HAP-1 (cell line): ENCODE results near the gene EVI5L.
"Not testable (repeated sequence)": the region's sequence is repeated elsewhere in the genome, so short reads cannot be mapped to it uniquely, and the experiment has no call there.

Source experiments
- DNase-seq, 2 experiments: peaks; one replicate each; pipeline ENCODE4 v3.0.0-alpha.2; 2016 to 2020; ENCODE audit warnings: low spot score in 2 of 2
- H3K27me3 ChIP-seq: fragments of 250-450 bp; sonication (Bioruptor Pico); 2 replicates; pipeline ENCODE4 v1.5.1; 2020; ENCODE audit warnings: low read depth, mild to moderate bottlenecking, moderate library complexity
- H3K36me3 ChIP-seq: fragments of 250-450 bp; sonication (Bioruptor Pico); replicated peaks from 2 replicates; pipeline ENCODE4 v1.5.1; 2020; ENCODE audit warnings: mild to moderate bottlenecking
- H3K4me1 ChIP-seq: fragments of 250-450 bp; sonication (Bioruptor Pico); 2 replicates; pipeline ENCODE4 v1.5.1; 2020; ENCODE audit warnings: mild to moderate bottlenecking
- H3K4me3 ChIP-seq: fragments of 250-450 bp; sonication (Bioruptor Pico); 2 replicates; pipeline ENCODE4 v1.5.1; 2020; ENCODE audit warnings: mild to moderate bottlenecking, moderate library complexity
- H3K9me3 ChIP-seq: fragments of 250-450 bp; sonication (Bioruptor Pico); 2 replicates; pipeline ENCODE4 v1.5.1; 2020; ENCODE audit warnings: mild to moderate bottlenecking, moderate library complexity
- in situ Hi-C: fragments of 300-500 bp; cut with MboI; formaldehyde crosslinking; loops from 3 replicates; pipeline ENCODE4 v1.14.3; 2020; ENCODE audit warnings: low sequenced_read_pairs, inconsistent platforms, mixed read lengths

EVI5L gene

DNA sequence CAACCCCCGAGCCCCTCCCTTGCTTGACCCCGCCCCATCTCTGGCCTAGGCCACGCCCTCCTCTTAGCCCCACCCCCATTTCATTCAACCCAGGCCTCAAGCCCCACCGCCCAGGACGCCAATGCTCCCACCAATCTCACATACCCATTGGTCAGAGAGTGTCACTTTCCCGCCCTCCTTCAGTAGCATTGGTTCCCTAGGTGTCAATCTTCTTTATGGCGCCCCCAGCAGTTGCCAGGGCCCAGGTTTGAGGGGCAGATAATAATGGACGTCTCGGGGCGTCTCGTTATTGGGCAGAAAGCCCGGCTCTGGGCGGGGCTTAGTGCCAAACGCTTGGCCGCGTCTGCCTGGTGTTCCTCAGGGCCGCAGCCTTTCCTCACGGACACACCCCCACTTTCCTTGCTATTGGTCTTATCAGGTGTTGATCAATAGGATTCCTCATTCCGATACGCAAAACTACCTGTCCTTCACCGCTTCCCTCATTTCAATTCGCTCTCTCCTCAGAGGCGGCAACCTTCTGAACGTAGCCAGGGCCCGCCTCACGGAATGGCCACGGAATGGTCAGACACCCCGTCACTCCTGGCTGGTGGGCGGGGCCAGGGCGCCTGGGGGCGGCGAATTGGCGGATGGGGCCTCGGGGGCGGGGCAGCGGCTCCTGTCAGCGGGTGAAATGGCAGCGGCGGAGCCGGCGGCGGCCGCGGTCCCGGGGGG lies at the start of gene EVI5L:
Gene EVI5L, plus strand, starts transcription at position 658 of the 711 bp plus-strand sequence. CDS start 16,325 bp downstream, outside the sequence.
- Histone ChIP-seq H3K4me1 (peaks cover 4% of the 10 kb centered on the region; the same call in 1 of the 2 replicates), H3K4me3 (peak within 1 kb of the TSS; percentile 40), H3K36me3 (no peaks in the 10 kb centered on the region), H3K27me3 (no peaks in the 10 kb centered on the region), H3K9me3 (no peaks in the 10 kb centered on the region)
- peak; percentile 99 to 100 for DNase-seq
- in situ Hi-C loops = no loop called here

DNA sequence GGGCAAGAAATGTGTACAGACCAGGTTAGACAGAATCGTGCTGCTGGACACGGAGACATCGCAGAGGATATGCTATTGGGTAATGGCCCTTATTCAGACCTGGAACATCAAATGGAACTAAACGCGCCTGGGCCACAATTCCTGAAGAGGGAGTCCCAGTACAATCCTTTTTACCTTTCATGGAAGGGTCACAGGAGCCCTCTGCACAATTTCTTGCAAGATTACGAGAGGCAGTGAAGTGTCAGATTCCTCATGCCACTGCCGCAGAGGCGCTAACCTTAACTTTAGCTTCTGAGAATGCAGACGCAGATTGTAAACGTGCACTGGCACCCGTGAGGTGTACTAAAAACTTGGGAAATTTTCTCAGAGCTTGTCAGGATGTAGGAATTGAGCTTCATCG lies 48.9 kb upstream of the EVI5L start:
- in situ Hi-C loops = no loop called here
- peaks cover 2% of the 10 kb centered on the region; the same call in 1 of the 2 replicates for H3K9me3 ChIP-seq
- no peak for DNase-seq
- H3K36me3 ChIP-seq = no peaks in the 10 kb centered on the region
- no peak overlapping the region for H3K4me3 ChIP-seq
- peaks cover 49% of the 10 kb centered on the region for H3K27me3 ChIP-seq
- no peaks in the 10 kb centered on the region for H3K4me1 ChIP-seq

DNA sequence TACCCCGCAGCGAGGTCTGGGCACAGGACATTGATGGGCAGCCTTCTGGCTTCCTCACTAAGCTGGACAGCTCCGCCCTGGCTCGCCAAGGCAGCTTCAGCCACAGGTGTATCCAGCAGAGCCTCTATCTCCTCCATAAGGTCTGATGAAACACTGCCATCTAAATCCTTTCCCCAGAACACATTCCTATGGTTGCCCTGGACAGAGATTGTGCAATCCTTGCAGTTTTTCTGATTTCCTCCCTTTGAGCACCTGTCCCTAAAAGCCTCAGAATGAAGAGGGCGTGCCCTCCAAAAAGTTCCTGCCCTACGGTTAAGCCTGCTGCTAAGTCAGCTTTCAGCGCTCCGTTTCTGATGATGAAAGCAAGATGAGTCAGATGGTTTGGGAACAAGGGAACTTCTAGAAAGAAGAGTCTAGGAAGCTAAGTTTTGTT lies 46.0 kb upstream of the EVI5L start:
- H3K36me3 ChIP-seq = no peaks in the 10 kb centered on the region
- peaks cover 43% of the 10 kb centered on the region for H3K27me3 ChIP-seq
- peaks cover 2% of the 10 kb centered on the region; the same call in 1 of the 2 replicates for H3K9me3 ChIP-seq
- in situ Hi-C loops = no loop called here
- no peaks in the 10 kb centered on the region for H3K4me1 ChIP-seq
- no peak overlapping the region for H3K4me3 ChIP-seq
- DNase-seq = no peak

DNA sequence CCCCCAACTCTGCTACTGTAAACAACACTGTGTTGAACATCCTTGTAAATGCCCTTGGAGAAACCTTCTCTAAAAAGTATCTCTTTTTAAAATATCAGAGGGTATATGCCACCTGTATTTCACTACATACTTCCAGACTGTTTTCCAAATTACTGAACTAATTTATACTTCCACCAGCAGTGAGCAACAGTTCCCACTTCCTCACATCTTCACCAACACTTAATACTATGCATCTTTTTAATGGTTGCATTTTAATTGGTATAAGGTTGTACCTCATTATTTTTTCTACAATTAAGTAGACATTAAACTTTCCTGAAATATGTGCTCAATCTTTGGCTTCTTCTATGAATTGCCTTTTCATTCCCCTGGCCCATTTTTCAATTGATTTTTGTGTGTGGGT lies 45.2 kb upstream of the EVI5L start:
- Histone ChIP-seq H3K36me3 (no peaks in the 10 kb centered on the region), H3K9me3 (peaks cover 2% of the 10 kb centered on the region; the same call in 1 of the 2 replicates), H3K4me3 (no peak overlapping the region), H3K27me3 (peaks cover 41% of the 10 kb centered on the region), H3K4me1 (no peaks in the 10 kb centered on the region)
- no peak for DNase-seq
- in situ Hi-C loops = no loop called here

DNA sequence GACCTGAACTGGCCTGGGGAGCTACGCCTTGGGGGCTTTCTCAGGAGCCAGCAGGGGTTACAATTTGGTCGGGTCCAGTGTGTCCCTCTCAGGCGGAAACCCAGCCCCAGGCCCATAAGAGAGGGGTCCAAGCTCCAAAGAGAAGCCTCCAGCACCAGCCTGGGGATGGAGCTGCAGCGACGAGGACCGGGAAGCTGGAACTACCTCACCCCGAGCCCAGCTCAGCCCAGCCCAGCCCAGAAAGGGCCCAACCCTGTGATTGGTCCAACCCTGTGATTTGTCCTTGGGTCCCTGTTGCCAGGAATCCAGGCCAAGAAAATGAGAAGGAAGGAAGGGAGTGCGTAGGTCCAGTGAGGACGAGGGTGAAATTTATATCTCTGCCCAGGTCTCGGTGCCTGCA lies 42.9 kb upstream of the EVI5L start:
- Histone ChIP-seq H3K9me3 (peaks cover 2% of the 10 kb centered on the region; the same call in 1 of the 2 replicates), H3K4me1 (no peaks in the 10 kb centered on the region), H3K27me3 (peaks cover 21% of the 10 kb centered on the region), H3K4me3 (no peak overlapping the region), H3K36me3 (no peaks in the 10 kb centered on the region)
- DNase-seq = no peak
- in situ Hi-C loops = no loop called here

DNA sequence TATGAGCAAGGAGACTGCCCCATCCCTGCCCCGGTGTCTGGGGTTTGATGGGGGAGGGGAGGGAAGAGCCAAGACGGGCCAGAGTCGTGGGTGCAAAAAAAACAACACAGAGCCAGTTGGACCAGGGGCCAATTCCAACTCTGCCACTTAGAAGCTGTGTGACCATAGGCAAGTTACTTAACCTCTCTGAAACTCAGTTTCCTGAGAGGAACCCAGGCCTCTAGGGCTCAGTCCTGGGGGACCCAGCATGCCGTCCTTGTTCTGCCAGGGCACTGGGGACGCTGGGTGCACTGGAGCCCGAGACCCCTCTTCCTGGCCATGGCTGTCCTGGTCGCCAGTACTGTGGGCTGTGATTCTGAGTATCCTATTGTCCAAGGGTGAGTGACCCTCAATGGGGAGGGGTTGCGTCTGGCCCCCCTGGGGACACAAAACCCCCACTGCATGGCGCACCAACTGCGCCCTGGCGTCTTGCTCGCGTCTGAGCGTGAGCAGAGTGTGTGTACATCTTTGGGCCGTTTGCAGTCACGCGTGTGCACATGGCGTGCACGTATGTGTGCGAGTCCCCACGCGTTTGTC lies 42.3 kb upstream of the EVI5L start:
- DNase-seq = no peak
- Histone ChIP-seq H3K4me3 (no peak overlapping the region), H3K9me3 (peaks cover 2% of the 10 kb centered on the region; the same call in 1 of the 2 replicates), H3K27me3 (peaks cover 16% of the 10 kb centered on the region), H3K36me3 (no peaks in the 10 kb centered on the region), H3K4me1 (no peaks in the 10 kb centered on the region)
- in situ Hi-C loops = no loop called here

DNA sequence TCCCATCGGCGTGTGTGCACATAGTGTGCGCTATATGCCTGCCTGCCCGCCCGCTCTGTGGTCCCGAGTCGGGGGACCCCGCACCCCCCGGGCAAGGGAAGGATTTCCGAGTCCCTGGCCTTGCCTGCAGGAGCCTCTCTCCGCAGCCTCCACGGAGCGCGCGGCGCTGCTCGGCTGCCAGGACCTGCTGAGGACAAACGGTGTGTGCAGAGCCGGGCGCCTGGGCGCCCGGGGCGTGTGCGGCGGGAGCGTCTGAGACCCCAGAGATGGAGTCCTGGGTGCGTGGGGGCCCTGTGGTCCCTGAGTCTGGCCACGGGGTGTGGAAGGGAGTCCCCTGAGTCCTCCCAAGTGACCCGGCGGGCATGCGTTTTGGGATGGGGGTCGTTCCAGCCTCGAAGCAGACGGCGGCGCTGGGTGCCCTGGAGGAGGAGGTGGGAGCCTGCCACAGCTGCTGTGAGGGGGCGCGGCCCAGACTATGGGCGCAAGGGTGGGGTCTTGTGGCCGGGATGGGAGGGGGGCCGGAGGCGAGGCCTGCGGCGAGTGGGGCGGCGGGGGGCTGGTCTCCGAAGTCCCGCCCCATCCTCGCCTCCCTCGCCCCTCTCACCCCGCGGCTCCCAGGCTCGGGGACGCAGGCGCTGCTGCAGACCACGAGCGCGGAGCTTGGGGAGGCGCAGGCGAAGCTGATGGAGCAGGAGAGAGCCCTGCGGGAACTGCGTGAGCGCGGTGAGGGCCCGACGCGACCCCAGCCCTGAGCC lies 41.7 kb upstream of the EVI5L start:
- peaks cover 13% of the 10 kb centered on the region for H3K27me3 ChIP-seq
- in situ Hi-C loops = no loop called here
- H3K36me3 ChIP-seq = no peaks in the 10 kb centered on the region
- no peak for DNase-seq
- H3K9me3 ChIP-seq = peaks cover 2% of the 10 kb centered on the region; the same call in 1 of the 2 replicates
- H3K4me3 ChIP-seq = no peak overlapping the region
- H3K4me1 ChIP-seq = no peaks in the 10 kb centered on the region

DNA sequence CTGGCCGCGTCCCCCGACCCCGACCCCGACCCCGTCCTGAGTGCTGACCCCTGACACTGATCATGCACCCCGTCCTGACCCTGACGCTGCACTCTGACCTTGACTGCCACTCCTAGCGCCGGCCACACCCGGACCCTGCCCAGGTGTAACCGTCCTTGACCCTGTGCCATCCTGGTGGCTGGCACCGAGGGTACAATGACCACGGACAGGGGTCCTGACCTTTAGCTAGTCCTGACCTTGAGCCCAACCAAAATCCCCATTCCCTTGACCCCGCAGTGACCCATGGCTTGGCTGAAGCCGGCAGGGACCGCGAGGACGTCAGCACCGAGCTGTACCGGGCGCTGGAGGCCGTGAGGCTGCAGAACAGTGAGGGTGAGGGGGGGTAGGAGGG lies 41.1 kb upstream of the EVI5L start:
- DNase-seq = no peak
- peaks cover 2% of the 10 kb centered on the region; the same call in 1 of the 2 replicates for H3K9me3 ChIP-seq
- H3K4me1 ChIP-seq = no peaks in the 10 kb centered on the region
- no peak overlapping the region for H3K4me3 ChIP-seq
- in situ Hi-C loops = no loop called here
- H3K27me3 ChIP-seq = peaks cover 9% of the 10 kb centered on the region
- no peaks in the 10 kb centered on the region for H3K36me3 ChIP-seq

DNA sequence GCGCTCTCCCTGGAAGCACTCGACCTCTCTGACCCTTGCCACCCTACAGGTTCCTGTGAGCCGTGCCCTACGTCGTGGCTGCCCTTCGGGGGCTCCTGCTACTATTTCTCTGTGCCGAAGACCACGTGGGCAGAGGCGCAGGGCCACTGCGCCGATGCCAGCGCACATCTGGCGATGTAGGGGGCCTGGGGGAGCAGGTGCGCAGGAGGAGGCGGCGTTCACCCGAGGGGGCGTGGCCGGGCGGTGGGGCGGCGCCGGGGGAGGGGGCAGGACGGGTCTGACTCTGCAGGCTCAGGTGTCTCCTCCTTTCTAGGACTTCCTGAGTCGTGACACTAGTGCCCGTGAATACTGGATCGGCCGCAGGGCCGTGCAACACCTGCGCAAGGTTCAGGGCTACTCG lies 40.6 kb upstream of the EVI5L start:
- DNase-seq = no peak
- peaks cover 2% of the 10 kb centered on the region; the same call in 1 of the 2 replicates for H3K9me3 ChIP-seq
- H3K4me3 ChIP-seq = no peak overlapping the region
- H3K36me3 ChIP-seq = no peaks in the 10 kb centered on the region
- in situ Hi-C loops = no loop called here
- peaks cover 7% of the 10 kb centered on the region for H3K27me3 ChIP-seq
- H3K4me1 ChIP-seq = no peaks in the 10 kb centered on the region

DNA sequence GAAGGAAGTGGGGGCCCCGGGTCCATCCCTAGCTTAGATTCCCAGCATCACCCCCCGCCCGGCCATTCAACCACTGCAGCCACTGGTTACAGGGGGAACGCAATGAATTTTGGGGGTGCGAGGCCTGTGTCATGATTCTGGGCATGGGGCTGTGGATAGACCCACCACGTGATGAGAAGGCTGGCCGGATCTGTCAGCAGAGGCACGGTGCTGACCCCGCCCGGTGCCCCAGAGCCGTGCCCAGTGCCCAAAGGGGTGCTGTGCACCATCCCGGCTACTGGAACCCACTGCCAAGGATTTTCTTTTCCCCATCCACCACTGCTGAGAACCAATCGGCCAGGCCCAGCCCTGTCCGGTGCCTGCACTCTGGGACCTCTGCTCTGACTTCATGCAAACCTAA lies 39.6 kb upstream of the EVI5L start:
- Histone ChIP-seq H3K36me3 (no peaks in the 10 kb centered on the region), H3K4me3 (no peak overlapping the region), H3K9me3 (no peaks in the 10 kb centered on the region), H3K27me3 (peaks cover 4% of the 10 kb centered on the region), H3K4me1 (no peaks in the 10 kb centered on the region)
- in situ Hi-C loops = no loop called here
- DNase-seq = no peak

DNA sequence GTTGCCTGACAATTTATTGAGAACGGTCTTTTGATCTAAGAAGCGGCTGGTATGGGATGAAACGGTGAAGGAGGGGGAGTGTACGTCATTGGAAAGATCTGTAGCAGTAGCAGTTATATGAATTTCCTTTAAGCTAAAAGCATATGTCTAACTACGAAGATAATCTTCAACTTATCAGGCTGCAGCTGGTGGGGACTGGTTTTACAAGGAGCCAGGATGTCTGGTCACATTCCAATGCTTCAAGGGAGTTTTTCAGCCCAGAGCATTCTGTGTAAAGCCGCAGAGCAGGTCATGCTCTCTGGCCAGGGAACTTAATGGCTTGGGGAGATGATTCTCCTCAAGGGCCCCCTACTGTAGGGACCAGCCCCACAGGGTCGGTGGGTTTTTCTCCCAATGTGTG lies 37.7 kb upstream of the EVI5L start:
- peaks cover 4% of the 10 kb centered on the region for H3K27me3 ChIP-seq
- no peaks in the 10 kb centered on the region for H3K4me1 ChIP-seq
- DNase-seq = no peak
- no peaks in the 10 kb centered on the region for H3K9me3 ChIP-seq
- H3K36me3 ChIP-seq = no peaks in the 10 kb centered on the region
- in situ Hi-C loops = no loop called here
- H3K4me3 ChIP-seq = no peak overlapping the region

DNA sequence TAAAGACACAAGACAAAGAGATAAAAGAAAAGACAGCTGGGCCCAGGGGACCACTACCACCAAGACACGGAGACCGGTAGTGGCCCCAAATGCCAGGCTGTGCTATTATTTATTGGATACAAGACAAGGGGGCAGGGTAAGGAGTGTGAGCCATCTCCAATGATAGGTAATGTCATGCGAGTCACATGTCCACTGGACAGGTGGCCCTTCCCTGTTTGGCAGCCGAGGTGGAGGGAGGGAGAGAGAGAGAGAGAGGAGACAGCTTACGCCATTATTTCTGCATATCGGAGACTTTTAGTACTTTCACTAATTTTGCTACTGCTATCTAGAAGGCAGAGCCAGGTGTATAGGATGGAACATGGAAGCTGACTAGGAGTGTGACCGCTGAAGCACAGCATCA lies 37.3 kb upstream of the EVI5L start:
- H3K36me3 ChIP-seq, H3K4me3 ChIP-seq, H3K9me3 ChIP-seq, in situ Hi-C loops, H3K27me3 ChIP-seq, H3K4me1 ChIP-seq, DNase-seq: not testable (repeated sequence)

DNA sequence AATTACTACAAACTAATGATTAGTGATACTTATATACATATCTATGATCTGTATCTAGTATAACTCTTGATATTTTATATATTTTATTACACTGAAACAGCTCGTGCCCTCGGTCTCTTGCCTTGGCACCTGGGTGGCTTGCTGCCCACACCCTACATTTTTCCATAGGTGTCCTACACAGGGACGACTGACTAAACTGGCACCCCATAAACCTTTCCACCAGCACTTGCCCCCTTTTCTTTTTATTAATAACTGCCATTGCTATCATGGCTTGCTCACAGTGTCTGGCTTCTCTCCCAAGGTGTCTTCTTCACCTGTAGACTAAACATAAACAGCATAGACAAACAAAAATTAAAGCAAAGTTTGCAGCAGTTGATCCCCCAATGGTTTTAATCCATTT lies 36.5 kb upstream of the EVI5L start:
- H3K4me3 ChIP-seq = no peak overlapping the region
- in situ Hi-C loops = no loop called here
- peaks cover 4% of the 10 kb centered on the region for H3K27me3 ChIP-seq
- H3K4me1 ChIP-seq = peaks cover 5% of the 10 kb centered on the region
- H3K36me3 ChIP-seq = no peaks in the 10 kb centered on the region
- no peak for DNase-seq
- H3K9me3 ChIP-seq = no peaks in the 10 kb centered on the region
